GM19043 (cell line): Measurements from ENCODE around the gene LMO1.

Experiments used
- ATAC-seq: cut with Tn5 transposase; IDR thresholded peaks from one replicate; pipeline ENCODE4 v1.9.1; 2021; ENCODE audit warnings: low read depth; ENCODE audit not compliant: unreplicated experiment

LMO1 gene

GRCh38 chr11:8177136-8177535, 86.5 kb downstream of the LMO1 start:
- ATAC-seq: no peak
